K562 (cell line): ENCODE data around the gene PPP6R3. TPM values are rescaled to one million over a fixed set of nuclear protein-coding genes. Genes with fewer than 3 reads are reported as not detected.
A peak's percentile ranks its signal among the peaks of the same experiment; 100 is the strongest.

Experiments used
- BRD4 ChIP-seq: fragments of 200-600 bp; sonication (generic); IDR thresholded peaks from 2 replicates; pipeline ENCODE4 v1.6.1; 2017; ENCODE audit warnings: inconsistent platforms
- CBX5 ChIP-seq: IDR thresholded peaks from 2 replicates; pipeline ENCODE4 v1.6.1; 2014; ENCODE audit warnings: low read depth, borderline replicate concordance
- CSDE1 ChIP-seq, 2 experiments: fragments of 450-650 bp; IDR thresholded peaks; 2 replicates each; pipeline ENCODE4 v1.6.1; 2016; ENCODE audit warnings: mild to moderate bottlenecking in 1 of 2
- EZH2 ChIP-seq: IDR thresholded peaks from 2 replicates; pipeline ENCODE4 v1.6.1; 2012; ENCODE audit warnings: low read depth, mild to moderate bottlenecking, inconsistent platforms, low read length, borderline replicate concordance
- KAT7 ChIP-seq: sonication (generic); formaldehyde crosslinking; IDR thresholded peaks from 2 replicates; pipeline ENCODE4 v1.8.0; 2022; ENCODE audit warnings: missing genetic modification reagents, mild to moderate bottlenecking, borderline replicate concordance
- MAFK ChIP-seq: IDR thresholded peaks from 2 replicates; pipeline ENCODE4 v1.6.1; 2011; ENCODE audit warnings: low read length, improper control_type of control experiment
- MEIS2 ChIP-seq: fragments of 450-650 bp; IDR thresholded peaks from 2 replicates; pipeline ENCODE4 v1.6.1; 2014; ENCODE audit warnings: mild to moderate bottlenecking; ENCODE audit not compliant: partially characterized antibody
- NCOR1 ChIP-seq: fragments of 450-650 bp; IDR thresholded peaks from 2 replicates; pipeline ENCODE4 v1.6.1; 2016; ENCODE audit warnings: mild to moderate bottlenecking, moderate library complexity
- PHF21A ChIP-seq: fragments of 450-650 bp; IDR thresholded peaks from 2 replicates; pipeline ENCODE4 v1.6.1; 2017; ENCODE audit warnings: low read depth, borderline replicate concordance
- POLR3G ChIP-seq: IDR thresholded peaks from 2 replicates; pipeline ENCODE4 v1.6.1; 2011; ENCODE audit not compliant: insufficient read length, insufficient replicate concordance; ENCODE audit errors: extremely low read depth
- POU5F1 ChIP-seq: fragments of 150-350 bp; IDR thresholded peaks from 2 replicates; pipeline ENCODE4 v1.6.1; 2014; ENCODE audit warnings: borderline replicate concordance, low read length, low read depth, mild to moderate bottlenecking; ENCODE audit not compliant: partially characterized antibody
- SMAD4 ChIP-seq: fragments of 250-450 bp; sonication (Bioruptor Pico); conservative IDR thresholded peaks from 2 replicates; pipeline ENCODE4 v1.8.0; 2021; ENCODE audit warnings: inconsistent platforms, mild to moderate bottlenecking, moderate library complexity
- SMARCA5 ChIP-seq: fragments of 450-650 bp; IDR thresholded peaks from 2 replicates; pipeline ENCODE4 v1.6.1; 2016
- SMARCE1 ChIP-seq: fragments of 450-650 bp; IDR thresholded peaks from 2 replicates; pipeline ENCODE4 v1.7.1; 2016; ENCODE audit warnings: mild to moderate bottlenecking
- SREBF1 ChIP-seq: fragments of 150-350 bp; IDR thresholded peaks from 2 replicates; pipeline ENCODE4 v1.6.1; 2014; ENCODE audit warnings: antibody characterized with exemption, low read depth, low read length, borderline replicate concordance
- SUPT5H ChIP-seq: fragments of 450-650 bp; IDR thresholded peaks from 2 replicates; pipeline ENCODE4 v1.6.1; 2016
- TAF1 ChIP-seq: IDR thresholded peaks from 2 replicates; pipeline ENCODE4 v1.6.1; 2011; ENCODE audit warnings: mild to moderate bottlenecking, low read length, moderate library complexity; ENCODE audit not compliant: insufficient read depth, control insufficient read depth, severe bottlenecking; ENCODE audit errors: extremely low read depth
- ZFPM2 ChIP-seq: fragments of 250-450 bp; sonication (Bioruptor Pico); IDR thresholded peaks from 2 replicates; pipeline ENCODE4 v1.5.1; 2022; ENCODE audit warnings: mild to moderate bottlenecking
- ZNF436 ChIP-seq: fragments of 250-450, 450-650 bp; sonication (Bioruptor Pico); formaldehyde crosslinking; IDR thresholded peaks from 2 replicates; pipeline ENCODE4 v1.7.0; 2020; ENCODE audit warnings: mild to moderate bottlenecking
- polyA plus RNA-seq, 8 experiments: library from polyadenylated mRNA; depleted of rRNA in 4 of 8; stranded (reverse) in 5 of 8; unstranded in 3 of 8; fragments of >200 nt; fragmentation: Nextera tagmentation in 2 of 8; fragmentation: Illumina TruSeq in 1 of 8; extraction: Ambion mirVana in 2 of 8; extraction: Trizol in 1 of 8; gene quantifications; 2 replicates each; pipeline versions ENCODE4 v1.2.1 to v1.2.3, GENCODE V29; 2011 to 2014; ENCODE audit warnings: inconsistent platforms in 1 of 8, missing spikeins in 1 of 8
- total RNA-seq, 7 experiments: library from RNA; depleted of rRNA in 6 of 7; stranded (reverse); fragments of >200 nt in 6 of 7; fragmentation: Illumina TruSeq in 2 of 7; extraction: Trizol in 2 of 7; gene quantifications; 2 replicates each; pipeline versions ENCODE4 v1.2.1 to v1.2.3, GENCODE V29; 2011 to 2021; ENCODE audit warnings: low replicate concordance in 1 of 7
- TF ChIP-seq, protein P1 (sequence below), 2 experiments: IDR thresholded peaks in 1 of 2; conservative IDR thresholded peaks in 1 of 2; 2 replicates each; pipeline ENCODE4 v1.6.1; 2016; ENCODE audit warnings: low read depth in 2 of 2, mild to moderate bottlenecking in 1 of 2, missing compliant biosample characterization in 1 of 2, missing genetic modification characterization in 1 of 2, moderate library complexity in 1 of 2
- TF ChIP-seq, protein P2 (sequence below), 3 experiments: fragments of 200-800 bp in 1 of 3; sonication (Bioruptor generic) in 1 of 3; sonication (generic) in 1 of 3; formaldehyde crosslinking in 1 of 3; IDR thresholded peaks; 2 replicates each; pipeline versions ENCODE4 v1.6.1 to v1.8.0; 2016 to 2022; ENCODE audit warnings: mild to moderate bottlenecking in 2 of 3, missing compliant biosample characterization in 2 of 3, missing genetic modification characterization in 2 of 3, missing genetic modification reagents in 1 of 3
- TF ChIP-seq, protein P3 (sequence below): fragments of 250-450 bp; sonication (Bioruptor Pico); IDR thresholded peaks from 2 replicates; pipeline ENCODE4 v1.8.0; 2022; ENCODE audit warnings: inconsistent platforms, mild to moderate bottlenecking, moderate library complexity, borderline replicate concordance

PPP6R3 gene
- total and polyA plus RNA-seq, 9 of the 15 experiments (the other 6 are each of a cell fraction or from before 2014, with no cell fraction given) = 20.3 to 117 (median 80.6) TPM

DNA sequence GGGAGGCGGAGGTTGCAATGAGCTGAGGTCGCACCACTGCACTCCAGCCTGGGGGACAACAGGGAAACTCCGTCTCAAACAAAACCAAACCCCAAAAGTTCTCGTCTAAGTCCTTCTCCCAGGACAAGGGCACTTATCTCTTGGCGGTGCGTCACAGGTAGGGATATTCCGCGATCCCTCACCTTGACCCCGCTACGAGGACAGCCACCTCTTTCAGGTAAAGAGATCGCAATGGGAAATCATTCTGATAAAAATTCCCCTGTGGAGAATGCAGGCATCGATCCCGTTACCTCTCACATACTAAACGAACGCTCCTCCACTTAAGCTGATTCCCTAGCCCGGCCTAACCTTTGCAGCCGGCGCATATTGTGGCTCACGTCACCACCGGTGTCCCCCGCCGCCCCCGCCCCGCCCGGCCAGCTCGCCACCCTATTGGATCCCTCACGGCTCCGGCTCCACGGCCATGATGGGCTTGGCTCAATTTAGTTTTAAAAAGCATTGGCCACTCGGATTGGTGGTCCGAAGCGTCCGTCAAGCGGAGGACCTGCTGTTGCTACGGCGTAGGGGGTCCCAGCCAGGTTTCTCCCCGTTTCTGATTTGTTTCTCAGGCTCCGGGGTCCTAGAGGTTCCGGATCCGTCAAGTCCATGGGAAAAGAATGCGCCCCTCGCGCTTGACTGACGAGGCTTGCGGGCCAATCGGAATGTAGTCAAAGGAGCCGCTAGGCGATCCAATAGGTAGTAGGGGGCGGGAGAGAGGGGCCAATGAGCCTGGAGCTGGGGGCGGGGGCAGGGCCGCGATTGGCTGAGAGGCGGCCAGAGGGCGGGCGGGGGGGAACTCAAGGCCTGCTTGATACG, 439 bp upstream of the PPP6R3 start (continued):
- TF ChIP-seq, protein P1, sequence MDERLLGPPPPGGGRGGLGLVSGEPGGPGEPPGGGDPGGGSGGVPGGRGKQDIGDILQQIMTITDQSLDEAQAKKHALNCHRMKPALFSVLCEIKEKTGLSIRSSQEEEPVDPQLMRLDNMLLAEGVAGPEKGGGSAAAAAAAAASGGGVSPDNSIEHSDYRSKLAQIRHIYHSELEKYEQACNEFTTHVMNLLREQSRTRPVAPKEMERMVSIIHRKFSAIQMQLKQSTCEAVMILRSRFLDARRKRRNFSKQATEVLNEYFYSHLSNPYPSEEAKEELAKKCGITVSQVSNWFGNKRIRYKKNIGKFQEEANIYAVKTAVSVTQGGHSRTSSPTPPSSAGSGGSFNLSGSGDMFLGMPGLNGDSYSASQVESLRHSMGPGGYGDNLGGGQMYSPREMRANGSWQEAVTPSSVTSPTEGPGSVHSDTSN (CRISPR knock-in tag; IDR thresholded peaks at IDR 0.05; ENCODE audit: low read depth) = peak; percentile 71
- TF ChIP-seq, protein P1 (tag; conservative IDR thresholded peaks at IDR 0.05; ENCODE audit: low read depth) = peak; percentile 98
- TF ChIP-seq TAF1 (peak; percentile 12), KAT7 (CRISPR knock-in tag) (peak; percentile 83; the same call in 1 of the 2 replicates), CBX5 (0 out of 2 replicates have a peak, but pooled peaks have one; percentile 41), SUPT5H (peak; percentile 60; the same call in 1 of the 2 replicates), CSDE1 (IDR thresholded peaks at IDR 0.05) (peak in 1 of 2 experiments; percentile 88; a peak in 2 of 4 replicates), MEIS2 (no peak), SMARCE1 (peak; percentile 51; the same call in 1 of the 2 replicates), SMARCA5 (0 out of 2 replicates have a peak, but pooled peaks have one; percentile 8), SMAD4 (CRISPR knock-in tag) (peak; percentile 52), ZFPM2 (CRISPR knock-in tag) (peak; percentile 11; the same call in 1 of the 2 replicates), MAFK (0 out of 2 replicates have a peak, but pooled peaks have one; percentile 12), POU5F1 (no peak), NCOR1 (peak; percentile 13; the same call in 1 of the 2 replicates), EZH2 (no peak), SREBF1 (0 out of 2 replicates have a peak, but pooled peaks have one; percentile 57), ZNF436 (CRISPR knock-in tag) (peak; percentile 75; the same call in 1 of the 2 replicates), BRD4 (no peak; the same call in 1 of the 2 replicates), PHF21A (0 out of 2 replicates have a peak, but pooled peaks have one; percentile 12), POLR3G (peak; percentile 93)
- TF ChIP-seq, protein P2, sequence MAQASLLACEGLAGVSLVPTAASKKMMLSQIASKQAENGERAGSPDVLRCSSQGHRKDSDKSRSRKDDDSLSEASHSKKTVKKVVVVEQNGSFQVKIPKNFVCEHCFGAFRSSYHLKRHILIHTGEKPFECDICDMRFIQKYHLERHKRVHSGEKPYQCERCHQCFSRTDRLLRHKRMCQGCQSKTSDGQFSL (CRISPR knock-in tag; IDR thresholded peaks at IDR 0.05) = peak; percentile 73
- TF ChIP-seq, protein P2 (tag; IDR thresholded peaks at IDR 0.05) = 0 out of 4 replicates have a peak, but pooled peaks of 1 of the 2 experiments have one; percentile 13
- TF ChIP-seq, protein P3, sequence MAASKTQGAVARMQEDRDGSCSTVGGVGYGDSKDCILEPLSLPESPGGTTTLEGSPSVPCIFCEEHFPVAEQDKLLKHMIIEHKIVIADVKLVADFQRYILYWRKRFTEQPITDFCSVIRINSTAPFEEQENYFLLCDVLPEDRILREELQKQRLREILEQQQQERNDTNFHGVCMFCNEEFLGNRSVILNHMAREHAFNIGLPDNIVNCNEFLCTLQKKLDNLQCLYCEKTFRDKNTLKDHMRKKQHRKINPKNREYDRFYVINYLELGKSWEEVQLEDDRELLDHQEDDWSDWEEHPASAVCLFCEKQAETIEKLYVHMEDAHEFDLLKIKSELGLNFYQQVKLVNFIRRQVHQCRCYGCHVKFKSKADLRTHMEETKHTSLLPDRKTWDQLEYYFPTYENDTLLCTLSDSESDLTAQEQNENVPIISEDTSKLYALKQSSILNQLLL (CRISPR knock-in tag) = no peak
